GM12874 (cell line): ENCODE results near the gene FGG.

Source experiments
- CTCF ChIP-seq: IDR thresholded peaks from 2 replicates; pipeline ENCODE4 v1.5.1; 2011; ENCODE audit warnings: low read depth, mild to moderate bottlenecking, control low read depth, low read length, moderate library complexity; ENCODE audit not compliant: insufficient read depth

The FGG gene

GRCh38 chr4:154573190-154573870 is 39.1 kb downstream of the FGG start:
- no peak for TF ChIP-seq CTCF

- TF ChIP-seq CTCF: no peak
Measured at GRCh38 chr4:154569584-154569983, 42.9 kb downstream of the FGG start.

GRCh38 chr4:154569028-154569427 is 43.4 kb downstream of the FGG start:
- no peak for TF ChIP-seq CTCF

- no peak for TF ChIP-seq CTCF
Measured at GRCh38 chr4:154566639-154567204, 45.7 kb downstream of the FGG start.

GRCh38 chr4:154565704-154566103 is 46.8 kb downstream of the FGG start:
- no peak for TF ChIP-seq CTCF

- TF ChIP-seq CTCF: no peak
Measured at GRCh38 chr4:154564311-154564710, 48.1 kb downstream of the FGG start.

GRCh38 chr4:154562697-154563254 is 49.7 kb downstream of the FGG start, which contains the start of gene FGB:
FGB (plus strand) TSS chr4:154563011; CDS start chr4:154563019, 8 bp downstream.
- no peak for TF ChIP-seq CTCF
